Neuronal stem cell (in vitro differentiated cells): ENCODE results near the gene CRYBA4.

Source experiments
- DNase-seq: peaks from one replicate; pipeline ENCODE4 v3.0.0-alpha.2; 2013; ENCODE audit warnings: low spot score
- H2AFZ ChIP-seq: one replicate; pipeline ENCODE4 v1.6.1; 2013; ENCODE audit warnings: mild to moderate bottlenecking, low read length, inconsistent platforms
- H2AK5ac ChIP-seq: 2 replicates; pipeline ENCODE4 v1.6.1; 2013; ENCODE audit warnings: low read depth, mild to moderate bottlenecking, inconsistent platforms, low read length, moderate library complexity, mixed read lengths
- H2BK120ac ChIP-seq: 2 replicates; pipeline ENCODE4 v1.6.1; 2013; ENCODE audit warnings: low read depth, mild to moderate bottlenecking, inconsistent platforms, low read length, moderate library complexity, mixed read lengths
- H2BK12ac ChIP-seq: one replicate; pipeline ENCODE4 v1.6.1; 2013; ENCODE audit warnings: low read length, inconsistent platforms
- H2BK15ac ChIP-seq: 2 replicates; pipeline ENCODE4 v1.6.1; 2013; ENCODE audit warnings: mild to moderate bottlenecking, low read length, inconsistent platforms, mixed read lengths
- H2BK5ac ChIP-seq: one replicate; pipeline ENCODE4 v1.6.1; 2013; ENCODE audit warnings: inconsistent platforms, mild to moderate bottlenecking, low read length, moderate library complexity
- H3K14ac ChIP-seq: one replicate; pipeline ENCODE4 v1.6.1; 2013; ENCODE audit warnings: low read length, inconsistent platforms
- H3K18ac ChIP-seq: 2 replicates; pipeline ENCODE4 v1.6.1; 2013; ENCODE audit warnings: low read length, inconsistent platforms
- H3K23ac ChIP-seq: 2 replicates; pipeline ENCODE4 v1.6.1; 2013; ENCODE audit warnings: low read depth, mild to moderate bottlenecking, mixed read lengths, low read length, inconsistent platforms; ENCODE audit not compliant: poor library complexity
- H3K27ac ChIP-seq: replicated peaks from 3 replicates; pipeline ENCODE4 v1.5.1; 2013; ENCODE audit warnings: low read length, inconsistent platforms
- H3K27me3 ChIP-seq, 3 experiments: 2 replicates each; pipeline ENCODE4 v1.6.1; 2013; ENCODE audit warnings: low read length in 3 of 3, mild to moderate bottlenecking in 2 of 3, inconsistent platforms in 1 of 3, low read depth in 1 of 3, mixed read lengths in 1 of 3, moderate library complexity in 1 of 3; ENCODE audit not compliant: control insufficient read depth in 3 of 3, insufficient read depth in 3 of 3
- H3K36me3 ChIP-seq, 2 donors: replicated peaks in 1 of 2; 2 replicates each; pipeline ENCODE4 v1.6.1; 2013; ENCODE audit warnings: low read length in 2 of 2; ENCODE audit not compliant: control insufficient read depth in 2 of 2, insufficient read depth in 2 of 2
- H3K4ac ChIP-seq: 2 replicates; pipeline ENCODE4 v1.6.1; 2013; ENCODE audit warnings: inconsistent platforms, mild to moderate bottlenecking, low read length, moderate library complexity
- H3K4me1 ChIP-seq, 2 donors: 1 replicate in 1 of 2; 2 replicates in 1 of 2; pipeline ENCODE4 v1.6.1; 2013; ENCODE audit warnings: low read length in 2 of 2, low read depth in 1 of 2; ENCODE audit not compliant: control insufficient read depth in 2 of 2, insufficient read depth in 1 of 2
- H3K4me2 ChIP-seq: one replicate; pipeline ENCODE4 v1.6.1; 2013; ENCODE audit warnings: mild to moderate bottlenecking, low read length, inconsistent platforms; ENCODE audit not compliant: insufficient read depth, poor library complexity, severe bottlenecking
- H3K4me3 ChIP-seq, 2 donors: 2 replicates each; pipeline ENCODE4 v1.5.1; 2013; ENCODE audit warnings: low read length in 2 of 2, mild to moderate bottlenecking in 2 of 2, inconsistent platforms in 1 of 2, moderate library complexity in 1 of 2
- H3K79me1 ChIP-seq: one replicate; pipeline ENCODE4 v1.6.1; 2013; ENCODE audit warnings: low read depth, mild to moderate bottlenecking, inconsistent platforms, low read length, moderate library complexity
- H3K9ac ChIP-seq: one replicate; pipeline ENCODE4 v1.6.1; 2013; ENCODE audit warnings: mild to moderate bottlenecking, low read depth, low read length, inconsistent platforms; ENCODE audit not compliant: poor library complexity
- H3K9me3 ChIP-seq, 2 donors: replicated peaks in 1 of 2; 2 replicates each; pipeline versions ENCODE3 to v1.6.1; 2013; ENCODE audit warnings: low read length in 2 of 2, mild to moderate bottlenecking in 2 of 2, inconsistent platforms in 1 of 2, low read depth in 1 of 2, mixed read lengths in 1 of 2, moderate library complexity in 1 of 2; ENCODE audit not compliant: control insufficient read depth in 2 of 2, insufficient read depth in 1 of 2
- H4K8ac ChIP-seq: one replicate; pipeline ENCODE4 v1.6.1; 2013; ENCODE audit warnings: low read depth, mild to moderate bottlenecking, inconsistent platforms, low read length, moderate library complexity
- H4K91ac ChIP-seq: one replicate; pipeline ENCODE4 v1.6.1; 2013; ENCODE audit warnings: low read length, low read depth, mild to moderate bottlenecking, inconsistent platforms; ENCODE audit not compliant: poor library complexity
- WGBS, 2 donors: extraction: QIAGEN DNeasy Blood & Tissue Kit; methylation state at CpG; one replicate each; pipeline ENCODE4 v1.1.7; 2013; ENCODE audit warnings: missing lambda C conversion rate in 2 of 2, mixed read lengths in 1 of 2; ENCODE audit not compliant: insufficient read length in 2 of 2, insufficient replicate concordance in 1 of 2; ENCODE audit errors: extremely low coverage in 2 of 2; 5-methylcytosine and 5-hydroxymethylcytosine counted together

Gene CRYBA4

GRCh38 chr22:26623984-26624383 lies 2.2 kb downstream of the CRYBA4 start:
- no CpG with 5 or more reads among the region's 1 CpG for WGBS, 2 donors
- Histone ChIP-seq H2AK5ac (no peak overlapping the region), H2BK12ac (no peak overlapping the region), H3K4me3 (no peak overlapping the region), H4K91ac (no peak overlapping the region), H3K27me3 (no peaks in the 10 kb centered on the region), H3K18ac (no peak overlapping the region), H3K9me3 (peaks cover 3 to 10% of the 10 kb centered on the region in 2 donors), H3K9ac (no peak overlapping the region), H3K23ac (no peak overlapping the region), H3K4ac (no peak overlapping the region), H3K79me1 (no peaks in the 10 kb centered on the region), H3K36me3 (no peaks in the 10 kb centered on the region), H3K14ac (no peak overlapping the region), H4K8ac (no peak overlapping the region), H3K27ac (no peak overlapping the region), H2AFZ (no peak overlapping the region), H3K4me1 (peaks cover 9% of the 10 kb centered on the region in 2 donors), H2BK15ac (no peak overlapping the region), H2BK120ac (no peak overlapping the region), H2BK5ac (no peak overlapping the region), H3K4me2 (no peak overlapping the region)
- no peak for DNase-seq

- Histone ChIP-seq H3K23ac (no peak overlapping the region), H3K18ac (peak overlapping the region; percentile 48), H2BK120ac (no peak overlapping the region), H2BK15ac (peak overlapping the region; percentile 93), H4K91ac (no peak overlapping the region), H3K27ac (no peak overlapping the region), H3K4me3 (no peak overlapping the region), H3K79me1 (no peaks in the 10 kb centered on the region), H3K9me3 (peaks cover 3 to 10% of the 10 kb centered on the region in 2 donors), H2AFZ (peak overlapping the region; percentile 9), H2AK5ac (no peak overlapping the region), H4K8ac (no peak overlapping the region), H3K14ac (no peak overlapping the region), H3K27me3 (no peaks in the 10 kb centered on the region), H3K9ac (no peak overlapping the region), H3K4me1 (peaks cover 9% of the 10 kb centered on the region in 2 donors), H3K4ac (no peak overlapping the region), H3K36me3 (no peaks in the 10 kb centered on the region), H2BK5ac (no peak overlapping the region), H2BK12ac (no peak overlapping the region), H3K4me2 (no peak overlapping the region)
- DNase-seq, result no peak
- WGBS, 2 donors, result no CpG with 5 or more reads among the region's 12 CpGs
Measured at GRCh38 chr22:26624803-26625202, 3.0 kb downstream of the CRYBA4 start.

GRCh38 chr22:26629988-26630761 lies 8.4 kb downstream of the CRYBA4 start:
- no peak overlapping the region for H4K91ac ChIP-seq
- no peaks in the 10 kb centered on the region for H3K36me3 ChIP-seq
- WGBS, 2 donors, result no CpG with 5 or more reads among the region's 18 CpGs
- no peak overlapping the region for H2AFZ ChIP-seq
- peaks cover 3% of the 10 kb centered on the region for H3K79me1 ChIP-seq
- peaks cover 0 to 2% of the 10 kb centered on the region in 2 donors for H3K4me1 ChIP-seq
- H2BK5ac ChIP-seq, result no peak overlapping the region
- no peak overlapping the region for H2BK120ac ChIP-seq
- no peak overlapping the region for H3K23ac ChIP-seq
- H3K18ac ChIP-seq, result no peak overlapping the region
- H4K8ac ChIP-seq, result no peak overlapping the region
- no peak overlapping the region for H2BK15ac ChIP-seq
- H3K4ac ChIP-seq, result no peak overlapping the region
- H3K14ac ChIP-seq, result no peak overlapping the region
- H3K9ac ChIP-seq, result no peak overlapping the region
- DNase-seq, result no peak
- H3K4me3 ChIP-seq, result no peak overlapping the region
- no peak overlapping the region for H2AK5ac ChIP-seq
- no peaks in the 10 kb centered on the region for H3K27me3 ChIP-seq
- no peak overlapping the region for H2BK12ac ChIP-seq
- no peak overlapping the region for H3K4me2 ChIP-seq
- H3K27ac ChIP-seq, result no peak overlapping the region
- peaks cover 0 to 12% of the 10 kb centered on the region in 2 donors for H3K9me3 ChIP-seq

- Histone ChIP-seq H3K27me3 (no peaks in the 10 kb centered on the region), H3K4ac (no peak overlapping the region), H3K4me1 (peaks cover 0 to 2% of the 10 kb centered on the region in 2 donors), H2BK12ac (no peak overlapping the region), H2BK120ac (no peak overlapping the region), H3K14ac (no peak overlapping the region), H3K4me3 (no peak overlapping the region), H4K8ac (no peak overlapping the region), H3K23ac (no peak overlapping the region), H3K18ac (no peak overlapping the region), H3K4me2 (no peak overlapping the region), H2AFZ (no peak overlapping the region), H2BK15ac (no peak overlapping the region), H3K36me3 (no peaks in the 10 kb centered on the region), H3K27ac (no peak overlapping the region), H3K9ac (no peak overlapping the region), H2AK5ac (no peak overlapping the region), H4K91ac (no peak overlapping the region), H2BK5ac (no peak overlapping the region), H3K79me1 (peaks cover 3% of the 10 kb centered on the region), H3K9me3 (peaks cover 0 to 8% of the 10 kb centered on the region in 2 donors)
- no peak for DNase-seq
- no CpG with 5 or more reads among the region's 4 CpGs for WGBS, 2 donors
Measured at GRCh38 chr22:26631282-26631681, 9.5 kb downstream of the CRYBA4 start.
